GM19193 (cell line): Measurements from ENCODE around the gene QPRT.

Experiments
- POLR2A ChIP-seq: IDR thresholded peaks from 4 replicates; pipeline ENCODE4 v1.6.1; 2011; ENCODE audit not compliant: insufficient read depth, insufficient read length; ENCODE audit errors: extremely low read depth

The QPRT gene

DNA sequence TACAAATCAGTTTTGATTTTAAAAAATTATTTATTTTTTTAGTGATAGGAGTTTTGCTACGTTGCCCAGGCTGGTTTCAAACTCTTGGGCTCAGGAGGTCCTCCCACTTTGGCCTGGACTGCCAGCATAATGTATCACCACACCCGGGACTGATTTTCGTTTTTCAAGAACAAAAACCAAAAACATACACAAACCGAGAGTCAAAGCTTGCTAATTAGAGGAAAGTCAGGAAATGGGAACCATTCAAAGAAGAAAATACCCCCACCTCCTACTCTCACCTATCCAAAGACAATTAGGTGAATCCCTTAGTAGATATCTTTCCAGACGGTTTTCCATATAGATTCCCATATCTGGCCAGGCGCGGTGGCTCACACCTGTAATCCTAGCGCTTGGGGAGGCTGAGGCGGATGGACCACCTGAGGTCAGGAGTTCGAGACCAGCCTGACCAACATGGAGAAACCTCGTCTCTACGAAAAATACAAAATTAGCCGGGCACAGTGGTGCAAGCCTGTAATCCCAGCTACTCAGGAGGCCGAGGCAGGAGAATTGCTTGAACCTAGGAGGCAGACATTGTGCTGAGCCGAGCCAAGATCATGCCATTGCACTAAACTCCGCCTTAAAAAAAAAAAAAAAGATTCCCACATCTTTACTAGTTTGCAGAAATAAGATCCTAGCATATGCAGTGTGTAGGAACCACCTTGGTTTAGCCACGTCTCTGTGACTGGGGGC is 16.8 kb upstream of the QPRT start:
- TF ChIP-seq POLR2A, result no peak

DNA sequence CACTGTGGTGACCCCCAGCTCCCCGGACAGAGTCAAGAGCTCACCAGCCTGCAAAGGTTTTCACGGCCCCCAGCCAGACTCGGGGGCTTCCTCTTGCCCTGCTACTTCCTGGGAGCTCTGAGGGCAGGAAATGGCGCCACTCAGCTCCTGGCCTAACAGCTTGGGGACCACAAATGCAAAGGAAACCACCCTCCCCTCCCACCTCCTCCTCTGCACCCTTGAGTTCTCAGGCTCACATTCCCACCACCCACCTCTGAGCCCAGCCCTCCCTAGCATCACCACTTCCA is 16.3 kb upstream of the QPRT start:
- TF ChIP-seq POLR2A, result no peak

DNA sequence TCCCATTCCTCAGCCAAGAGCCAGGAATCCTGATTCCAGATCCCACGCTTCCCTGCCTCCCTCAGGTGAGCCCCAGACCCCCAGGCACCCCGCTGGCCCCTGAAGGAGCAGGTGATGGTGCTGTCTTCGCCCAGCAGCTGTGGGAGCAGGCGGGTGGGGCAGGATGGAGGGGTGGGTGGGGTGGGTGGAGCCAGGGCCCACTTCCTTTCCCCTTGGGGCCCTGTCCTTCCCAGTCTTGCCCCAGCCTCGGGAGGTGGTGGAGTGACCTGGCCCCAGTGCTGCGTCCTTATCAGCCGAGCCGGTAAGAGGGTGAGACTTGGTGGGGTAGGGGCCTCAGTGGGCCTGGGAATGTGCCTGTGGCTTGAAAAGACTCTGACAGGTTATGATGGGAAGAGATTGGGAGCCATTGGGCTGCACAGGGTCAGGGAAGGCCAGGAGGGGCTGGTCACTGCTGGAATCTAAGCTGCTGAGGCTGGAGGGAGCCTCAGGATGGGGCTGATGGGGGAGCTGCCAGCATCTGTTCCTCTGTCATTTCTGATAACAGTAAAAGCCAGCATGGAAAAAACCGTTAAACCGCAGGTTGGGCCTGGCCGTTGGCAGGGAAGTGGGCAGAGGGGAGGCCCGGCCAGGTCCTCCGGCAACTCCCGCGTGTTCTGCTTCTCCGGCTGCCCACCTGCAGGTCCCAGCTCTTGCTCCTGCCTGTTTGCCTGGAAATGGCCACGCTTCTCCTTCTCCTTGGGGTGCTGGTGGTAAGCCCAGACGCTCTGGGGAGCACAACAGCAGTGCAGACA is 15.8 kb upstream of the QPRT start, which contains the start of gene SPN:
SPN (plus strand) TSS at position 232 of the 791 bp plus-strand sequence; CDS start at position 714, 482 bp downstream.
- peak; percentile 85 for TF ChIP-seq POLR2A

DNA sequence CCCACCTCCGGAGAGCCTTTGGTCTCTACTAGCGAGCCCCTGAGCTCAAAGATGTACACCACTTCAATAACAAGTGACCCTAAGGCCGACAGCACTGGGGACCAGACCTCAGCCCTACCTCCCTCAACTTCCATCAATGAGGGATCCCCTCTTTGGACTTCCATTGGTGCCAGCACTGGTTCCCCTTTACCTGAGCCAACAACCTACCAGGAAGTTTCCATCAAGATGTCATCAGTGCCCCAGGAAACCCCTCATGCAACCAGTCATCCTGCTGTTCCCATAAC is 15.2 kb upstream of the QPRT start:
- TF ChIP-seq POLR2A, result no peak

DNA sequence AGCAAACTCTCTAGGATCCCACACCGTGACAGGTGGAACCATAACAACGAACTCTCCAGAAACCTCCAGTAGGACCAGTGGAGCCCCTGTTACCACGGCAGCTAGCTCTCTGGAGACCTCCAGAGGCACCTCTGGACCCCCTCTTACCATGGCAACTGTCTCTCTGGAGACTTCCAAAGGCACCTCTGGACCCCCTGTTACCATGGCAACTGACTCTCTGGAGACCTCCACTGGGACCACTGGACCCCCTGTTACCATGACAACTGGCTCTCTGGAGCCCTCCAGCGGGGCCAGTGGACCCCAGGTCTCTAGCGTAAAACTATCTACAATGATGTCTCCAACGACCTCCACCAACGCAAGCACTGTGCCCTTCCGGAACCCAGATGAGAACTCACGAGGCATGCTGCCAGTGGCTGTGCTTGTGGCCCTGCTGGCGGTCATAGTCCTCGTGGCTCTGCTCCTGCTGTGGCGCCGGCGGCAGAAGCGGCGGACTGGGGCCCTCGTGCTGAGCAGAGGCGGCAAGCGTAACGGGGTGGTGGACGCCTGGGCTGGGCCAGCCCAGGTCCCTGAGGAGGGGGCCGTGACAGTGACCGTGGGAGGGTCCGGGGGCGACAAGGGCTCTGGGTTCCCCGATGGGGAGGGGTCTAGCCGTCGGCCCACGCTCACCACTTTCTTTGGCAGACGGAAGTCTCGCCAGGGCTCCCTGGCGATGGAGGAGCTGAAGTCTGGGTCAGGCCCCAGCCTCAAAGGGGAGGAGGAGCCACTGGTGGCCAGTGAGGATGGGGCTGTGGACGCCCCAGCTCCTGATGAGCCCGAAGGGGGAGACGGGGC is 14.7 kb upstream of the QPRT start:
- no peak for TF ChIP-seq POLR2A

DNA sequence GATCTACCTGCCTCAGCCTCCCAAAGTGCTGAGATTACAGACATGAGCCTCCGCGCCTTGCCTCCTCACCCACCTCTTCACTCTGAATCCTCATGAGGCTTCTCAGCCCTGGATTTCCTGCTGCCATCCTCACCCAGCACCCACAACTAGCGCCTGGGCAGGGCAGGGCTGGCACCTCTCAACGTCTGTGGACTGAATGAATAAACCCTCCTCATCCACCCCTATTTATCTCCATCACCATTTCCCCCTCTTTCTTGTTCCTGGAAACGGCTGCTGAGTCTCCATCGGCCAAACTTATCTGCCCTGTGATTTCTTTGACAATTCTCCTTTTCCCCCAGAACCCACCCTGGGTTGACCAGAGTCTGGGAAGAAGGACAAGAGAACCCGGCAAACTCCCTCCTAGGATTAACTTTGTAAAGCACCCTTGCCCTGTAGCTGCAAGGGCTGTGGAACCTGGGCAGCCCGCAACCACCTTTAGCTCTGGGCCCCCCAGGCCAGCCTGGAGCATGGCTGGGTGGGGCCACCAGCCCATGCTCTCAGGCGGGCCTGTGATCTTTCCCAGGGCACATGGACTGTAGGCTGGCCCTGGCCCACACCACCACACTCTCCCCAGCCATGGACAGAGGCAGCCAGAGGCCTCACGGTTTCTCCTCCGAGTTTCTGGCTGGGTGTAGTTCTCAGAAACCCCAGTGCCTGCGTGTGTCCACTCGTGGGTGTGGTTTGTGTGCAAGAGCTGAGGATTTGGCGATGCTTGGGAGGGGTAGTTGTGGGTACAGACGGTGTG is 13.5 kb upstream of the QPRT start:
- no peak for TF ChIP-seq POLR2A

DNA sequence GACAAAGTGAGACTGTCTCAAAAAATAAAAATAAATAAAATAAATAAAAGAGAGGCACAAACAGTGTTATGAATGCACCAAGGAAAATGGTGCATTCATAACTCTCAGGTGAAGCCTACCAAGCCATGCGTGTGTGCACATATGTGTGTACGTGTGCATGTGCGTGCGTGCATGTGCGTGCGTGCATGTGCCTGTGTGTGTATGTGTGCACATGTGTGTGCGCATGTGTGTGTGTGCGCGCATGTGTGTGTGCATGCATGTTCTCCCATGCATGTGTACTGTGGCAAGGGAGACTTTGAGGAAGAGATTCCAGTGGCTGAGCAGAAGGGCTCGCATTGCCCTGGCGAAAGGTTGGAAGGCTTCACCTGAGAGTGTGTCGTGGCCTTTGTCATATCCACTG is 11.2 kb upstream of the QPRT start:
- TF ChIP-seq POLR2A, result peak; percentile 38

DNA sequence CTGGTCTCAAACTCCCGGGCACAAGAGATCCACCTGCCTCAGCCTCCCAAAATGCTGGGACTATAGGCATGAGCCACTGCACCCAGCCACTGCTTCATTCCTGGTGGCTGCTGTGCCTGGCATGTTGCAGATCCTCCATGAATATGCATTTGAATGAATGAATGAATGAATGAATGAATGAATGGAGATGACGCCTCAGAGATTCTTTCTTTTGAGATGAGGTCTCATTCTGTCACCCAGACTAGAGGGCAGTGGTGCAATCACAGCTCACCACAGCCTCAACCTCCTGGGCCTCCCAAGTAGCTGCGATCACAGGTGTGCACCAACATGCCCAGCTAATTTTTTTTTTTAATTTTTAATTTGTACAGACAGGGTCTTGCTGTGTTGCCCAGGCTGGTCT is 10.7 kb upstream of the QPRT start:
- no peak for TF ChIP-seq POLR2A

DNA sequence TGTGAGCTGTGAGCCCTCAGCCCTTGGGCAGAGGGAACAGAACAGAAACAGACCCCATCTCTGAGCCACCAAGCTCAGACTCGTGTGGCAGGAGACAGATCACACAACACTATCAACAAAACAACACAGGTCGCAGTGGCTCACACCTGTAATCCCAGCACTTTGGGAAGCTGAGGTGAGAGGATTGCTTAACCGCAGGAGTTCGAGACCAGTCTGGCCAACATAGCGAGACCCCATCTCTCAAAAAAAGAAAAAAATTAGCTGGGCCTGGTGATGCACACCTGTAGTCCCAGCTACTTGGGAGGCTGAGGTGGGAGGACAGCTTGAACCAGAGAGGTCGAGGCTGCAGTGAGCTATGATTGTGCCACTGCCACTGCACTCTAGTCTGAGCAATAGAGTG is 5.5 kb upstream of the QPRT start:
- TF ChIP-seq POLR2A, result no peak

DNA sequence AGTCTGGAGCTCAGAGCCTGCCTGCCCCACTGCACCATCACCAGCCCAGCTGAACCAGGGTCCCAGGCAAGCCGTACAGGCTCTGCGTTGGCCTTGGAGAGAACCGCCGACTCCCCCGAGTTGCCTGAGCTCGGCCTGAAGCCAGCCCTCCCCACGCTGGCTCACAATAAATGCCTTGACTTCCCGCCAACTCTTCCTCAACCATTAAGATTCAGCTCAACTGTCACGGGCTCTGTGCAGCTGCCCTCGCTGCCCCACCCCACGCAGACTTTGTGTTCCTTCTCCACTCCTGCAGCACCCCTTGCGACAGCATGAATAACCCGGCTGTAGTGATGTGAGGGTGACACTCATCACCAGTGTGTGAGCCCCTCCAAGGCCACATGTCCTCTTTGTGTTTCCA is 4.8 kb upstream of the QPRT start:
- no peak for TF ChIP-seq POLR2A

DNA sequence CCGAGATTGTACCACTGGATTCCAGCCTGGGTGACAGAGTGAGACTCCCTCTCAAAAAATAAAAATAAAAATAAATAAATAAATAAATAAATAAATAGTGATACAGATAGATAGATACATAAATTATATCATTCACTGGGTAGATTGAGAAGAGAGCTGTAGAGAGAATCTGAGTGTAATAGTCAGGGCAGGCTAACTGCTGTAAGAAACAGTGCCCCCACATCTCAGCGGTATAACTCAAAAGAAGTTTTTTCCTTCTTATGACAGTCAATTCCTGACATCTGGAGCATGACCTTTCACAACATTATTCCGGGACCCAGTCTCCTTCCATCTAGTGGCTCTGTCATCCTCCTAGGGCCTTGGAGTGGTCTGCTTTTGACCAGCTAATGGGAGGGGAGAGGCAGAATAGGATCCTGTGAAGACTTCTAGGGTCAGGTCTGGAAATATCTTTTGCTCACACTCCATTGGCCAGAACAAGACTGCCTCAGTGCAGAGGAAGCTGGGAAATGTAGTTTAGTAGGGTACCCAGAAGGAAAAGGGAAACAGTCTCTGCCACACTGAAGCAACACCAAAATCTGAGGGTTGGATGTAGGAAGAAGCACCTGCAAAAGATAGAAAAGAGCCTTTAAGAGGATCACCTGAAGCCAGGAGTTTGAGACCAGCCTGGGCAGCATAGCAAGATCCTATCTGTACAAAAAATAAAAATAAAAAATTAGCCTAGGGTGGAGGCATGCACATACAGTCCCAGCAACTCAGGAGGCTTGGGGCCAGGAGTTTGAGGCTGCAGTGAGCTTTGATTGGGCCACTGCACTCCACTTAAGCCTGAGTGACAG is 3.0 kb upstream of the QPRT start:
- no peak for TF ChIP-seq POLR2A

DNA sequence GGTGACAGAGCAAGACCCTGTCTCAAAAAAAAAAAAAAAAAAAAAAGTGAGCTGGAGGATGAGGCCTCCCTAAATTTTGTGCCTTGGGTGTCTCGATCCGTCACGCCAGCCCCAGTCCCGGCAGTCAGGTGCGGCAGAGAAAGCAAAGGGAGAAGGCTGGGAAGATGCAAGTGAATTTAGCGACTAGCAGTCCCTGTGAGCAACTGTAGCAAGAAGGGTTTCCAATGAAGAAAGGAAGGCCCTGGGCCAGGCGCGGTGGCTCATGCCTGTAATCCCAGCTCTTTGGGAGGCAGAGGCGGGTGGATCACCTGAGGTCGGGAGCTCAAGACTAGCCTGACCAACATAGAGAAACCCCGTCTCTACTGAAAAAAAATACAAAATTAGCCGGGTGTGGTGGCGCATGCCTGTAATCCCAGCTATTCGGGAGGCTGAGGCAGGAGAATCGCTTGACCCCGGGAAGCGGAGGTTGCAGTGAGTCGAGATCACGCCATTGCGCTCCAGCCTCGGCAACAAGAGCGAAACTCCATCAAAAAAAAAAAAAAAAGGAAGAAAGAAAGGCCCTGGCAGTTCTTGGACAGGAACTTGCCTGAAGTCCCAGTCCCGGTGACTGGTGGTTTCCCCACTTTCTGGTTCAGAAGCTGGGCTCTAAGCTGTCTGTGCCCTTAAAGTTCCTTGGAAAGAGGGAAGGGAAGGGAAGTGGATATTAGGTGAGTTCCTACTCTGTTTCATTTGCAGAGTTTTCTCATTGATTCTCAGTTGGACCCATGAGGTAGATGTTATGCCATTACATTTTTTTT is 1.8 kb upstream of the QPRT start:
- no peak for TF ChIP-seq POLR2A

DNA sequence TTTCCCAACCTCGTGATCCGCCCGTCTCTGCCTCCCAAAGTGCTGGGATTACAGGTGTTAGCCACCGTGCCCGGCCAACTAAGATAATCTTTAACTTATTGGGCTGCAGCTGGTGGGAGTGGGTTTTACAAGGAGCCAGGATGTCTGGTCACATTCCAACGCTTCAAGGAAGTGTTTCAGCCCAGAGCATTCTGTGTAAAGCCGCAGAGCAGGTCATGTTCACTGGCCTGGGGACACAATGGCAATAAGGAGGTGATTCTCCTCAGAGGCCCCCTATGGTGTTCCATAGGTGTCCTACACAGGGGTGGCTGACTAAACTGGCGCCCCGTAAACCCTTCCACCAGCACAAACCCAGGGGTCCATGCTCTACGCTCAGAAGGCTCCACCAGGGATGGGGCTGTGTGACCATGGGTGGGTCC is 1.2 kb downstream of the QPRT start:
- no peak for TF ChIP-seq POLR2A
